Posterior vena cava (tissue), 2 donors: Measurements from ENCODE around the gene SNAP91. TPM values are rescaled to one million over a fixed set of nuclear protein-coding genes. Genes with fewer than 3 reads are reported as not detected.
"Not testable (repeated sequence)": the region's sequence is repeated elsewhere in the genome, so short reads cannot be mapped to it uniquely, and the experiment has no call there.

Experiments used
- DNase-seq: peaks from one replicate; pipeline ENCODE4 v3.0.0-alpha.2; 2020; ENCODE audit warnings: low spot score
- intact Hi-C, 2 donors: fragments of 100-400 bp; cut with DNase I; formaldehyde crosslinking; loops; one replicate each; pipeline versions ENCODE4 v1.14.1 to v1.14.2; 2022 to 2023
- long read RNA-seq, 2 donors: library from polyadenylated mRNA; unstranded; transcript quantifications; one replicate each; pipeline ENCODE4 v2.0.0, GENCODE V29; 2020 to 2021
- total RNA-seq, 2 donors: library from RNA; stranded (reverse); fragmentation: NEBNext Ultra II Directional; extraction: Animal tissue kit (Norgen Biotek cat#: 25700); gene quantifications; one replicate each; pipeline ENCODE4 v1.2.1, GENCODE V29; 2021
- donor health status: DM: yes; HTN: yes; CAD: no.
- donor health status: DM: yes; HTN: yes; CAD: no.

The SNAP91 gene, protein sequence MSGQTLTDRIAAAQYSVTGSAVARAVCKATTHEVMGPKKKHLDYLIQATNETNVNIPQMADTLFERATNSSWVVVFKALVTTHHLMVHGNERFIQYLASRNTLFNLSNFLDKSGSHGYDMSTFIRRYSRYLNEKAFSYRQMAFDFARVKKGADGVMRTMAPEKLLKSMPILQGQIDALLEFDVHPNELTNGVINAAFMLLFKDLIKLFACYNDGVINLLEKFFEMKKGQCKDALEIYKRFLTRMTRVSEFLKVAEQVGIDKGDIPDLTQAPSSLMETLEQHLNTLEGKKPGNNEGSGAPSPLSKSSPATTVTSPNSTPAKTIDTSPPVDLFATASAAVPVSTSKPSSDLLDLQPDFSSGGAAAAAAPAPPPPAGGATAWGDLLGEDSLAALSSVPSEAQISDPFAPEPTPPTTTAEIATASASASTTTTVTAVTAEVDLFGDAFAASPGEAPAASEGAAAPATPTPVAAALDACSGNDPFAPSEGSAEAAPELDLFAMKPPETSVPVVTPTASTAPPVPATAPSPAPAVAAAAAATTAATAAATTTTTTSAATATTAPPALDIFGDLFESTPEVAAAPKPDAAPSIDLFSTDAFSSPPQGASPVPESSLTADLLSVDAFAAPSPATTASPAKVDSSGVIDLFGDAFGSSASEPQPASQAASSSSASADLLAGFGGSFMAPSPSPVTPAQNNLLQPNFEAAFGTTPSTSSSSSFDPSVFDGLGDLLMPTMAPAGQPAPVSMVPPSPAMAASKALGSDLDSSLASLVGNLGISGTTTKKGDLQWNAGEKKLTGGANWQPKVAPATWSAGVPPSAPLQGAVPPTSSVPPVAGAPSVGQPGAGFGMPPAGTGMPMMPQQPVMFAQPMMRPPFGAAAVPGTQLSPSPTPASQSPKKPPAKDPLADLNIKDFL
- 1 to 10 TPM in 1 of 2 donors, under 1 TPM in 1; 0.97 to 4.0 TPM for total RNA-seq
- long read RNA-seq, donor 1, result 0 reads
- long read RNA-seq, donor 2, partial matches to known transcripts, result 1 of 1 reads
- long read RNA-seq, donor 2, other reads (novel, unspliced or antisense), result 0 of 1 reads

DNA sequence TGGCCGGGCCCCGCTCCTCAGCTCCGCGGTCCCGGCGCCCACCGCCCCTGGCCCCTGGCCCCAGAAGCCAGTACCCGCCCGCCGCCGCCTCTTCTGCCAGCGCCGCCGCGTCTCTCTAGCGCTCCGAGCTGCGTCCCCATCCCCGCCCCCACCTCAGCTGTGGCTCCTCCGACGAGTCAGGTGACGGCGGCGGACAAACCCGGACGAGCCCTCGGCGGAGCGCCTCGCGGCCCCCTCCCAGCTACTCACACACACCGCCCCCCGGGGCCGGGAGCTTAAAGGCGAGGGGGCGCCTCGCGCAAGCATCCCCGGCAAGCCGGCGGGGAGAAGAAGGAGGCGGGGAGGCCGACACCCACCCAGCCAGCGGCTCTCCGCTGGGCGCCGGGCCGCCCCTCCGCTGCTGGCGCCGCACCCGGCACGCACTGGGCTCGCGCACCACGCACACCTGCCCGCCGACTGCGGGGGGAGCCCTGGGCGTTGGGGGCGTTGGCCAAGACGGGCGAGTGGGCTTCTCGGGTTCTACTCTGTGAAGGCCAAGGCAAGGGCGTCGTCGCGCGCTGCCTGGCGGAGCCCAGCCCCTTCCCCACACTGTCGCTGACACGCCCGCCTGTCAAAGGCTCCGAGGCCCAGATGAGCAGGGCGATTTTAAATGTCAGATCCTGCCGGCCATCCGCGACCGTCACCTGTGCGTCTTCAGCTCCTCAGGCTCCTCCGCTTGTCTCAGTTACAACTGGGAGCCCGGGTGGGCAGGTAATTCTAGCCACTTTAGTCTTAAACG lies at the start of gene SNAP91:
Gene SNAP91 (minus strand): TSS at position 132 of the 778 bp plus-strand sequence. CDS start 1,174 bp downstream, outside the sequence.
- DNase-seq, result no peak
- intact Hi-C loops, result no loop called here

GRCh38 chr6:83758533-83758932 lies 49.6 kb upstream of the SNAP91 start:
- no peak for DNase-seq

GRCh38 chr6:83757021-83757420 lies 48.1 kb upstream of the SNAP91 start:
- no peak for DNase-seq
- intact Hi-C loops, result no loop called here

More at GRCh38 chr6:83758533-83758932, 49.6 kb upstream of the SNAP91 start:
- intact Hi-C loops, result no loop called here

DNA sequence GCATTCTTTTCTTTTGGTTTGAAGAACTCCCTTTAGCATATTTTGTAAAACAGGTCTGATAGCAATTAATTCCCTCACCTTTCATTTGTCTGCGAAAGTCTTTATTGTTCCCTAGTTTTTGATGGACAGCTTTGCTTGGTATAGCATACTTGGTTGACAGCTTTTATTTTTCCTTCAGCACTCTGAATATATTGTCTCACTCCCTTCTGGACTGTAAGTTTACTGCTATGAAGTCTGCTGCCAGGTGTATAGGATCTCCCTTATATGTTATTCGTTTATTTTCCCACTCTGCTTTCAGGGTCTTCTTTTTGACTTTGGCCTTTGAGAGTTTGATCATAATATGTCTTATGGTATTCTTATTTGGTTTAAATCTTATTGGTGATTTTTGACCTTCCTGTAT lies 47.7 kb upstream of the SNAP91 start:
- DNase-seq, result no peak
- intact Hi-C loops, result no loop called here

- not testable (repeated sequence) for DNase-seq
Measured at GRCh38 chr6:83752375-83752774, 43.5 kb upstream of the SNAP91 start.

GRCh38 chr6:83741089-83741488 lies 32.2 kb upstream of the SNAP91 start:
- DNase-seq, result no peak
- intact Hi-C loops, result no loop called here

More at GRCh38 chr6:83752375-83752774, 43.5 kb upstream of the SNAP91 start:
- intact Hi-C loops, result not testable (repeated sequence)

- intact Hi-C loops, result no loop called here
- DNase-seq, result no peak
Measured at GRCh38 chr6:83735461-83735860, 26.6 kb upstream of the SNAP91 start.

GRCh38 chr6:83729871-83730270 lies 21.0 kb upstream of the SNAP91 start:
- intact Hi-C loops, result no loop called here
- DNase-seq, result no peak

- DNase-seq, result no peak
- intact Hi-C loops, result no loop called here
Measured at GRCh38 chr6:83722876-83723275, 14.0 kb upstream of the SNAP91 start.

DNA sequence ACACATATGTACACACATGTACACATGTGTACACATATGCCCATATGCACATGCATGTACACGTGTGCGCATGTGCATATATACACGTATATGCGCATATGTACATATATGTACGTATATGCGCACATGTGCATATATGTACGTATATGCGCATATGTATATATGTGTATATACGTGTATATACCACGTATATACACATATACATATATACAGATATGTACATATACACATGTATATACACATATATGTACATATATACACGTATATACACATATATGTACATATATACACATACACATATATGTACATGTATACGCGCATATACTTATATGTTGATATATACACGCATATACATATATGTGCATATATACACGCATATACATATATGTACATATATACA lies 8.9 kb upstream of the SNAP91 start:
- intact Hi-C loops, result no loop called here
- no peak for DNase-seq

- intact Hi-C loops, result no loop called here
Measured at GRCh38 chr6:83711958-83712357, 3.1 kb upstream of the SNAP91 start.

GRCh38 chr6:83709748-83710050 lies 798 bp upstream of the SNAP91 start:
- intact Hi-C loops, result no loop called here
- no peak for DNase-seq

More at GRCh38 chr6:83711958-83712357, 3.1 kb upstream of the SNAP91 start:
- no peak for DNase-seq

DNA sequence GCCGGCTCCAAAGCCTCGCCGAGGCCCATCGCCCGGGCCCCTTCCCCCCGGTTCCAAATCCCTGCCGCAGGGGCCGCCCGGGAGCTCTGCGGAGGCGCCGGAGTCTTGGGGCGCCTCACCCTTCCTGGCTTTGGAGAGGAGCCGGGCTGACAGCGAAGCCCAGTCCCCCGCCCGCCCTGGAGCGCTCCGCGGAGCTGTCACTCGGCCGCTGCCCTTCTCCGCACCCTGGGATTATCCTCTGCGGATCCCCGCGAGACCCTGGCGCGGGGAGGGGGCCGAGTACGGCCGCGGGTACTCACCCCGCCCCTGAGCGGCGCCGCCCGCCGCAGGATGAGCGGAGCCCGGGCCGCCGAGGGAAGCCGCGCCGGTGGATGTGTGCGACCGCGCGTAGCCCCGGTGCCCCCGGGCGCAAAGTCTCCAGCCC lies 343 bp downstream of the SNAP91 start:
- DNase-seq, result no peak

DNA sequence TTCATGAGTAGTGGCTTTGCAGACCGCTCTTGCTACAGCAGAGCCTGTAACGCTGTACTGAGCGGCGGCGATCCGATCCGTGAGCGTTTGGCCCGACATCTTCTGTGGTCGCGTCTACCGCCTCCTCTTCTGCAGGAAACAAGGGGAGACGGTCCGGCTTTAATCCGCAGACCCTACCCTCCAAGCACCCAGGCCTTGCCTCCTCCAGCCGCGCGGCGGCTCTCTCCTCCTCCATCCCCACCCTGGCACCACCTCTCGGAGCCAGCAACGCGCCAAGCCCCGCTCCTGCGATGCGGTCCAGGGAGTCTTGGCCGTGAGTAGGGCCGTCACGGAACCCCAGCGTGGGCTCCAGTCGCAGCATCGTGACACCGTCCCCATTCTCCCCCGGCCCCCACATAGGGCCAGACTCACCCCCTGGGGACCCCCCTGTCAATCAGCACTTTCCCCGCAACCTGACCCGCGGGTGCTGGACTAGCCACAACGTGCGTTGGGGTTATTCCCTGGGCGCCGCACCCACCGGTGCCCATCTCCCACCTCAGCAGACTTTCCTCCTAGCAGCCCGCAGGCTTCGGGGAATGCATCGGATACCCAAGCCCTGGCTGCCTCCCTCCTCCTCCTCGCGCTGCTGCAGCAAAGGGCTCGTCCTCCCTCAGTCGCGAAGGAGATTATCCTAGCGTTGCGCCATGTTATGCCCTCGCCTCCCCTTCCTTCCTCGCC lies 914 bp downstream of the SNAP91 start:
- peak; percentile 77 for DNase-seq
- intact Hi-C loops, result no loop called here

More for the DNA sequence above, 343 bp downstream of the SNAP91 start:
- intact Hi-C loops, result no loop called here

DNA sequence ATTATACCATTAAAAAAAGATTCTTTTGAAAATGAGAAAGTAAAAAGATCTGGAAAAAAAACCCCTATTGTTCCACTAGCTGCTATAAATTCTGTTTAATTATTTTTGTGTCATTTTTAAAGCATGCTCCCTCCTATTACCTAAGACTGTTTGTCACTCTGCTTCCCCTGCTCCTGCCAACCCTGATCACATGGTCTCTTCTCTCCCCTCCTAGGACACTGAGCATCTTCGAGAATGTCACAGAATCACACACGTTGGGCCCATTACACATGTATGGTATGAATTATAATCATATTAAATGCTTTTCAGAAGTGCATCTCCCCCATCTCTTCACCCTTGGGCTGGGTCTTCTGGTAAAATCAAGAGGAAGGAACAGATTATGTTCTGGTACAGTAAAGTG lies 6.2 kb downstream of the SNAP91 start:
- no peak for DNase-seq
- intact Hi-C loops, result no loop called here

GRCh38 chr6:83702077-83702476 lies 6.8 kb downstream of the SNAP91 start:
- intact Hi-C loops, result no loop called here
- no peak for DNase-seq

DNA sequence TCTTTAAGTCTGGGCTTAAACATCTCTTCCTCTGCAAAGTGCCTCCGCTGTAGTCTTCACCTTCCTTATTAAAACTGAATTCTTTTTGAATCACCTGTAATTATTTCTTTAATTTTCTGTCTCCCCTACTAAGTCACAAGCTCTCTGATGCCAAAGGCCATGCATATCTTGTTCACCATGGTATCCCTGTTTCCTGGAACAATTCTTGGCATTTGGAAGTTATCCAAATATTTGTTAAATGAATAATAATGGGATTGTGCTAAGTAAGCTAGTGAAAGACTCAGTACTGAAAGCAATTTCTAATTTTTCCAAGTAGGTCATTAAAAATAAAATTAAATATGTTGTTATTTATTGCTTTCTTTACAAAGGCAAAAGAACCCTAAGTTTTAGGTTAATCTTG lies 12.2 kb downstream of the SNAP91 start:
- intact Hi-C loops, result no loop called here
- no peak for DNase-seq

DNA sequence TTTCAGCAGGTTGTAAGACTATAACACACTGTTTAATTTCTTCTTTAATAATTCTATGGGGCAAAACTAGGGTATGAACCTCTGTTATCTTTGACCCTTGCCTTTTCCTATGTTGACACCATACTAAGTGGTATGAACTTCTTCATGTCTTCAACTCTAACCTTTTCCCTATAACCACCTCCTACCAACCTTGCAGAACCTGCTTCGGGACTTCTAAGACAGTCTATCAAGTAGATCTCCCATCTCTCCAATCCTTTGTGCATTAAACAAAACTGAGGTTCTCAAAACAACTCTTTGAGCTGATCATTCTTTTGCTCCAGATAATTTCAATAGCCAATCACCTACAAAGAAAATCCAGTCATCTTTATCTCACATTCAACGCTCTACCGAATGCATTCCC lies 23.4 kb downstream of the SNAP91 start:
- DNase-seq, result no peak
- intact Hi-C loops, result no loop called here

GRCh38 chr6:83677791-83678190 lies 31.1 kb downstream of the SNAP91 start:
- intact Hi-C loops, result no loop called here

More at GRCh38 chr6:83677791-83678190, 31.1 kb downstream of the SNAP91 start:
- no peak for DNase-seq
